ENCODE measurements around the gene DGLUCY. TPM values are rescaled to one million over a fixed set of nuclear protein-coding genes. Genes with fewer than 3 reads are reported as not detected.
A peak's percentile ranks its signal among the peaks of the same experiment; 100 is the strongest.

Gene DGLUCY
- polyA plus RNA-seq, 3 donors: 54.9 to 88.4 (median 66.0) TPM

GRCh38 chr14:91118511-91119068 lies 4.7 kb downstream of the DGLUCY start:
- Histone ChIP-seq H4K20me1 (ENCODE audit: insufficient read depth, low read length) (peaks cover 39% of the 10 kb centered on the region), H3K4me2 (replicated peaks; ENCODE audit: extremely low read depth, low read length, poor library complexity, severe bottlenecking) (no peak overlapping the region), H3K79me2 (ENCODE audit: insufficient read depth, low read length) (peaks cover 88% of the 10 kb centered on the region), H3K4me3 (replicated peaks in 1 of 3; ENCODE audit: low read depth in 2 of 3, low read length in 3 of 3) (no peak overlapping the region), H3K4me1 (ENCODE audit: control insufficient read depth in 1 of 2, insufficient read depth in 2 of 2, low read length in 2 of 2) (peaks cover 34 to 43% of the 10 kb centered on the region in 2 donors), H3K9me3 (replicated peaks in 1 of 2; ENCODE audit: control insufficient read depth in 1 of 2, insufficient read depth in 1 of 2, low read length in 2 of 2) (peaks cover 0 to 3% of the 10 kb centered on the region in 2 donors), H2AFZ (ENCODE audit: insufficient read depth, low read depth, low read length, poor library complexity, severe bottlenecking) (no peak overlapping the region), H3K9ac (ENCODE audit: insufficient read depth, low read length, poor library complexity, severe bottlenecking) (no peak overlapping the region), H3K27ac (ENCODE audit: low read depth in 1 of 2, low read length in 2 of 2) (no peak overlapping the region), H3K27me3 (ENCODE audit: control insufficient read depth in 2 of 2, insufficient read depth in 2 of 2, low read length in 2 of 2) (no peaks in the 10 kb centered on the region), H3K36me3 (replicated peaks in 1 of 2; ENCODE audit: control insufficient read depth in 1 of 2, insufficient read depth in 2 of 2, low read length in 2 of 2) (peaks cover 13 to 50% of the 10 kb centered on the region in 2 donors)
- intact Hi-C loops (cut with micrococcal nuclease): no loop called here
- Mint-ChIP-seq H3K9me3 (peaks cover 0 to 11% (median 6%) of the 10 kb centered on the region in 7 donors), H3K36me3 (peaks cover 35 to 48% of the 10 kb centered on the region in 2 donors), H3K4me1 (peaks cover 71% of the 10 kb centered on the region), H3K27ac (peak overlapping the region in 2 of 7 donors; percentile 41 to 72), H3K4me3 (no peak overlapping the region), H3K27me3 (ENCODE audit: low read depth in 3 of 3) (no peaks in the 10 kb centered on the region)
- no peak for DNase-seq
- TF ChIP-seq, protein P1, sequence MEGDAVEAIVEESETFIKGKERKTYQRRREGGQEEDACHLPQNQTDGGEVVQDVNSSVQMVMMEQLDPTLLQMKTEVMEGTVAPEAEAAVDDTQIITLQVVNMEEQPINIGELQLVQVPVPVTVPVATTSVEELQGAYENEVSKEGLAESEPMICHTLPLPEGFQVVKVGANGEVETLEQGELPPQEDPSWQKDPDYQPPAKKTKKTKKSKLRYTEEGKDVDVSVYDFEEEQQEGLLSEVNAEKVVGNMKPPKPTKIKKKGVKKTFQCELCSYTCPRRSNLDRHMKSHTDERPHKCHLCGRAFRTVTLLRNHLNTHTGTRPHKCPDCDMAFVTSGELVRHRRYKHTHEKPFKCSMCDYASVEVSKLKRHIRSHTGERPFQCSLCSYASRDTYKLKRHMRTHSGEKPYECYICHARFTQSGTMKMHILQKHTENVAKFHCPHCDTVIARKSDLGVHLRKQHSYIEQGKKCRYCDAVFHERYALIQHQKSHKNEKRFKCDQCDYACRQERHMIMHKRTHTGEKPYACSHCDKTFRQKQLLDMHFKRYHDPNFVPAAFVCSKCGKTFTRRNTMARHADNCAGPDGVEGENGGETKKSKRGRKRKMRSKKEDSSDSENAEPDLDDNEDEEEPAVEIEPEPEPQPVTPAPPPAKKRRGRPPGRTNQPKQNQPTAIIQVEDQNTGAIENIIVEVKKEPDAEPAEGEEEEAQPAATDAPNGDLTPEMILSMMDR (IDR thresholded peaks at IDR 0.05): no peak
- WGBS (ENCODE audit: insufficient coverage): no CpG with 5 or more reads among the region's 2 CpGs

DNA sequence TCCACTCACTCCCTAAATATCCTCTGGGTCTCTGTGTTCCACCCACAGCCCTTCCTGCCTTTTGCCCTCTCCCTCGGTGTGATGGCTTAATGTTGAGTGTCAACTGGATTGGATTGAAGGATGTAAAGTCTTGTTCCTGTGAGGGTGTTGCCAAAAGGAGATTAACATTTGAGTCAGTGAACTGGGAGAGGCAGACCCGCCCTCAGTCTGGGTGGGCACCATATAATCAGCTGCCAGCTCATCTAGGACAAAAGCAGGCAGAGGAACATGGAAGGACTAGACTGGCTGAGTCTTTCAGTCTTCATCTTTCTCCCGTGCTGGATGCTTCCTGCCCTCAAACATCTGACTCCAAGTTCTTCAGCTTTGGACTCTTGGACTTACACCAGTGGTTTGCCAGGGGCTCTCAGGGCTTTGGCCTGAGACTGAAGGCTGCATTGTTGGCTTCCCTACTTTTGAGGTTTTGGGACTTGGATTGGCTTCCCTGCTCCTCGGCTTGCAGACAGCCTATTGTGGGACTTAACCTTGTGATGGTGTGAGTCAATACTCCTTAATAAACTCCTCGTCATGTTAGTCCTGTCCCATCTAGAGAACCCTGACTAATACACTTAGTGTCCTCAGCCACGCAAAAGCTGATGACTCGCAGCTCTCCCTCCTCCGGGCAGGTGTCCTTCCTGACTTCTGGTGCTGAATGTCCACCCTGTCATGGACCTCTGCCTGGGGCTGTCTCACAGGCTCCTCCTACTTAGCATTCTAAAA lies 5.9 kb downstream of the DGLUCY start:
- Mint-ChIP-seq H3K4me3 (no peak overlapping the region), H3K36me3 (peaks cover 37 to 55% of the 10 kb centered on the region in 2 donors), H3K27ac (peak overlapping the region; percentile 2 to 77 (median 46)), H3K27me3 (ENCODE audit: low read depth in 3 of 3) (no peaks in the 10 kb centered on the region), H3K4me1 (peaks cover 76% of the 10 kb centered on the region), H3K9me3 (peaks cover 0 to 11% (median 6%) of the 10 kb centered on the region in 7 donors)
- Histone ChIP-seq H3K4me1 (ENCODE audit: control insufficient read depth in 1 of 2, insufficient read depth in 2 of 2, low read length in 2 of 2) (peaks cover 33 to 43% of the 10 kb centered on the region in 2 donors), H4K20me1 (ENCODE audit: insufficient read depth, low read length) (peaks cover 48% of the 10 kb centered on the region), H3K4me3 (replicated peaks in 1 of 3; ENCODE audit: low read depth in 2 of 3, low read length in 3 of 3) (no peak overlapping the region), H3K27ac (ENCODE audit: low read depth in 1 of 2, low read length in 2 of 2) (peak overlapping the region in 1 of 2 donors; percentile 56), H3K36me3 (replicated peaks in 1 of 2; ENCODE audit: control insufficient read depth in 1 of 2, insufficient read depth in 2 of 2, low read length in 2 of 2) (peaks cover 13 to 51% of the 10 kb centered on the region in 2 donors), H3K27me3 (ENCODE audit: control insufficient read depth in 2 of 2, insufficient read depth in 2 of 2, low read length in 2 of 2) (no peaks in the 10 kb centered on the region), H3K4me2 (replicated peaks; ENCODE audit: extremely low read depth, low read length, poor library complexity, severe bottlenecking) (no peak overlapping the region), H3K79me2 (ENCODE audit: insufficient read depth, low read length) (peaks cover 81% of the 10 kb centered on the region), H3K9me3 (replicated peaks in 1 of 2; ENCODE audit: control insufficient read depth in 1 of 2, insufficient read depth in 1 of 2, low read length in 2 of 2) (peaks cover 0 to 3% of the 10 kb centered on the region in 2 donors), H3K9ac (ENCODE audit: insufficient read depth, low read length, poor library complexity, severe bottlenecking) (no peak overlapping the region), H2AFZ (ENCODE audit: insufficient read depth, low read depth, low read length, poor library complexity, severe bottlenecking) (no peak overlapping the region)
- TF ChIP-seq, protein P1 (IDR thresholded peaks at IDR 0.05): no peak
- peak in 1 of 3 donors; percentile 40 for DNase-seq
- intact Hi-C loops (cut with micrococcal nuclease): no loop called here
- 89% methylated on average over 7 of the region's 8 CpGs for WGBS (ENCODE audit: insufficient coverage)
